Left cardiac atrium (tissue), 4 donors: ENCODE results near the gene NDUFAF2. TPM values are rescaled to one million over a fixed set of nuclear protein-coding genes. Genes with fewer than 3 reads are reported as not detected.
"Not testable (repeated sequence)": the region's sequence is repeated elsewhere in the genome, so short reads cannot be mapped to it uniquely, and the experiment has no call there.

Experiments used
- ATAC-seq, 2 donors: fragments of 200-7000 bp; cut with Tn5 transposase; one replicate each; pipeline ENCODE4 v1.9.1; 2020; ENCODE audit warnings: mild to moderate bottlenecking in 2 of 2, moderate library complexity in 2 of 2
- DNase-seq: peaks from one replicate; pipeline ENCODE4 v3.0.0-alpha.2; 2020
- intact Hi-C, 2 donors: fragments of 100-400 bp; cut with DNase I; formaldehyde crosslinking; loops; one replicate each; pipeline versions ENCODE4 v1.14.1 to v1.15.1; 2022 to 2023
- total RNA-seq, 2 donors: library from RNA; stranded (reverse); fragmentation: NEBNext Ultra II Directional; extraction: Animal tissue kit (Norgen Biotek cat#: 25700); gene quantifications; one replicate each; pipeline ENCODE4 v1.2.1, GENCODE V29; 2021
- donor health status: DM: no; HTN: yes; CAD: no.
- donor health status: DM: no; HTN: yes; CAD: no; lungs with severe emphysema.
- donor health status: DM: yes; HTN: yes; CAD: no.
- donor health status: Dilated cardiomyopathy.

Gene NDUFAF2
- total RNA-seq, 2 donors from 2014 or later: 34.5 to 42.8 TPM

- ATAC-seq (no peak), DNase-seq (no peak)
- intact Hi-C loops: no loop called here
Observed at GRCh38 chr5:61029456-61030162, 84.6 kb downstream of the NDUFAF2 start.

GRCh38 chr5:61030163-61030482 is 85.1 kb downstream of the NDUFAF2 start:
- no peak for DNase-seq
- no peak for ATAC-seq
- intact Hi-C loops: no loop called here

DNA sequence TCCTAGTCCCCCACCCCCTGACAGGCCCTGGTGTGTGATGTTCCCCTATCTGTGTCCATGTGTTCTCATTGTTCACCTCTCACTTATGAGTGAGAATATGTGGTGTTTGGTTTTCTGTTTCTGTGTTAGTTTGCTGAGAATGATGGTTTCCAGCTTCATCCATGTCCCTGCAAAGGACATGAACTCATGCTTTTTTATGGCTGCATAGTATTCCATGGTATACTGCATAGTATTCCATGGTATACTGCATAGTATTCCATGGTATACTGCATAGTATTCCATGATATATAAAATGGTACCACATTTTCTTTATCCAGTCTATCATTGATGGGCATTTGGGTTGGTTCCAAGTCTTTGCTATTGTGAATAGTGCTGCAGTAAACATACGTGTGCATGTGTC is 86.3 kb downstream of the NDUFAF2 start:
- DNase-seq, intact Hi-C loops, ATAC-seq: not testable (repeated sequence)

DNA sequence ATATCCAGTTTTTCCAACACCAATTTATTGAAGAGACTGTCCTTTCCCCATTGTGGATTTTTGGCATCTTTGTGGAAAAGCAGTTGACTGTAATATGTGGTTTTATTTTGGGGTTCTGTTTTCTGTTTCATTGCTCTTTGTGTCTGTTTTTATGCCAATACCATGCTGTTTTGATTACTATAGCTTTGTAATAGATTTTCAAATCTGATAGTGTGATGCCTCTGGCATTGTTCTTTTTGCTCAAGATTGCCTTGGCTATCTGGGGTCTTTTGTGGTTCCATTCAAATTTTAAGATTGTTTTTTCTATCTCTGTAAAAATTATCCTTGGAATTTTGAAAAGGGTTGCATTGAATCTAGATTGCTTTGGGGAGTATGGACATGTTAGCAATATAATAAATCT is 99.5 kb downstream of the NDUFAF2 start:
- no peak for ATAC-seq
- no peak for DNase-seq
- intact Hi-C loops: no loop called here

DNA sequence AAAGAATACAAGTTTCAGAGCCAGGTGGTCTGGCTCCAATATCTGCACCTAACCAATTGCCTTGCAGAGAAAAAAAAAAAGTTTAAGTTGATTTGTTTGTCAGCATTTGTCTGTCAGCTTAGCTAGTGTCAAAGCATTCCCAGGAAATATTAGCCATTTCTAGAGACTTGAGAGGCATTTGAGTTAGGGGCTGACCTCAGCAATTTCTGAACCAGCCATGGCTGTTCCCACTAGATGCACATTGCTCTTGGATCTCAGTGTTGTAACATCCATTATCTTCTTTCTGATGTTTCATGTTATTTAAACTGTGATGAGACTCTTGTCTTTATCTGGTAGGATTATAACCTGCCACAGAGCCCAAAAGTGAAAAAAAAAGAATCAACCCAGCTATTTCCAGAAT is 102.3 kb downstream of the NDUFAF2 start:
- intact Hi-C loops: no loop called here
- DNase-seq (no peak), ATAC-seq (no peak)

GRCh38 chr5:61048534-61048933 is 103.5 kb downstream of the NDUFAF2 start:
- intact Hi-C loops: no loop called here
- no peak for DNase-seq
- ATAC-seq: no peak

DNA sequence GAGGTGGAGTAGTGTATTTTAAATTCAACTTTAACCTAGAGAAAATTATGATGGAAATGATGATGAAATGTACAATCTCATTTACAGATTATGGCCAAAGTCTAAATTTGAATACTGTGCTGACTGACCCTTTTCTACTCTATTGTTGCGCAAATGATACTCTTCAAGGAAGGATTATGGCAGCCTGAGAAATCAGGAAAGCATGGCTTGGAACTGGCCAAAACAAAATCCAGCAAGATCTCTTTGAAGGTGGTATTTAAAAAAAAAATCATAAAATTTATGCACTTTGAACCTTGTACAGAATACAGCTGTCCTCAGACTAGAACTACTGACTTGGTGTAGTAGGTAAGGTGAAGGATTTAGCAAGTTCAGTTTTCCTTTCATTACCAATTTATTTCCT is 105.3 kb downstream of the NDUFAF2 start:
- DNase-seq (no peak), ATAC-seq (no peak)
- intact Hi-C loops: loop anchor here in 1 of 2 donors (10.0 kb wide), 2 partner anchors 275 to 605 kb away; no protein-coding TSS in a partner anchor

DNA sequence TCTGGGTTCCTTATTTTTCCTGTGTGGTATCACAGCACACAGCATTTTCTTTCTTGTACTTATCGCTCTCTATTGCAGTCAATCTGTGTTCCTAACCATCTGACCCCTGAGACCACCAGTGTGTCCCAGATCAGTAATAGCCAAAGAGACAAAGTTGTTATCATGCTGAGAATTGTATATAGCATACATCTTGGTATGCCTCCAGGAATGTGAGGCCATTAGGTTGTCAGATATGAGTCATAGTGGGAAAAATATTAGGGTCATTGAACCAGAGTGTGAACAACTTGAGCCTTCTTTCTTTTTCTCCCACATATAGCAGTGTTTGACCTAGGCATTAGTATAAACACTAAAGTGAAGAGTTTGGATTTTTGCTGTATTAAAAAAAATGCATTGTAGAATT is 106.3 kb downstream of the NDUFAF2 start:
- no peak for ATAC-seq
- intact Hi-C loops: loop anchor here in 1 of 2 donors (10.0 kb wide), 2 partner anchors 274 to 604 kb away; no protein-coding TSS in a partner anchor
- no peak for DNase-seq

- no peak for DNase-seq
- no peak for ATAC-seq
- intact Hi-C loops: loop anchor here in 1 of 2 donors (10.0 kb wide), 2 partner anchors 272 to 602 kb away; no protein-coding TSS in a partner anchor
Observed at GRCh38 chr5:61052882-61053281, 107.9 kb downstream of the NDUFAF2 start.

- intact Hi-C loops: loop anchor here in 1 of 2 donors (10.0 kb wide), 2 partner anchors 271 to 601 kb away; no protein-coding TSS in a partner anchor
- ATAC-seq (no peak), DNase-seq (no peak)
Observed at GRCh38 chr5:61053937-61054336, 108.9 kb downstream of the NDUFAF2 start.

DNA sequence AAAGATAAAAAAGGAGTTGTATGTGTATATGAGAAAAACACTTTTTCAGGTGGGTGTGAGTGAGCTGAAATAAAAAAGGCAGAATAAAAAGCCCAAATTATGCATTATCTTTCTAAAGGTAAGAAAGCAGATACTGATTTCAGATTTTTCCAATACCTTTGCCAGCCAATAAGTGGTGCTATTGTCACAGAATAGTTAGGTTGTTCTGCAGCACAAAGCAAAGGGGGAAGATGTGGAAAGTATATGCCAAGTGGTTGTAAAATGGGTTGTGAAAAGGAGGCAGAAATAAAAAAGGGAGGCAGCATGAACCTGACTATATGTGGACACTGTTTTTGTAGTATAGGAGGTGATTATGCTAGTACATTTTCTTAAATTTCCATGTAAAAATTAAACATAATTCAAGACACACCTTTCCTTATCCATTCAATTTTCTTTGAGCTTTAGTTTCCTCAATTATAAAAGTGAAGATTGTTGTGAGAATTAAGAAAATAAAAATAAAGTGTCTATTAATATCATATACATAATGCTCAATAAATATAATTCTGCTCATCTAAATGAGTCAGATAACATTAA is 110.5 kb downstream of the NDUFAF2 start:
- intact Hi-C loops: loop anchor here in 1 of 2 donors (10.0 kb wide), 2 partner anchors 269 to 599 kb away; no protein-coding TSS in a partner anchor
- ATAC-seq: peak; percentile 22 to 41
- DNase-seq: no peak

- ATAC-seq (no peak), DNase-seq (no peak)
- intact Hi-C loops: loop anchor here in 1 of 2 donors (10.0 kb wide), 2 partner anchors 265 to 595 kb away; no protein-coding TSS in a partner anchor
Observed at GRCh38 chr5:61059499-61059898, 114.5 kb downstream of the NDUFAF2 start.

- intact Hi-C loops: no loop called here
- ATAC-seq (no peak), DNase-seq (no peak)
Observed at GRCh38 chr5:61069150-61069549, 124.1 kb downstream of the NDUFAF2 start.

- no peak for ATAC-seq
- intact Hi-C loops: loop anchor here in 1 of 2 donors (10.0 kb wide), 1 partner anchor 73 kb away; no protein-coding TSS in a partner anchor
- DNase-seq: no peak
Observed at GRCh38 chr5:61071526-61071925, 126.5 kb downstream of the NDUFAF2 start.

DNA sequence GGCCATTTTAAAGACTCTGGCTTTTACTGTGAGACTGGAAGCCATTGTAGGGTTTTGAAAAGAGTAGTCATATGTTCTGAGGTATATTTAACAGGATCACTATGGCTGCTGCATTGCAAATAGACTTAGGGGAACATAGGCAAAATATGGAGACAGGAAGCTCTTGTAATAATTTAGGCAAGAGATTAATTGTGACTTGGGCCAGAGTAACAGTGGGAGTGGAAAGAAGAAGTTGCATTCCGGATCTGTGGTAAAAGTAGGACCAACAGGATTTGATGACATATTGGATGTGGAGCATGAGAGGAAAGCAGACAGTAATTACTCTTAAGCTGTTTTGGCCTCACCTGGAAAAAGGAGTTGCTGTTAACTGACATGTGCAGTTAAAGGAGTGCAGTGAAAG is 131.6 kb downstream of the NDUFAF2 start:
- ATAC-seq (no peak), DNase-seq (no peak)
- intact Hi-C loops: loop anchor here in 1 of 2 donors (10.0 kb wide), 1 partner anchor 68 kb away; no protein-coding TSS in a partner anchor

DNA sequence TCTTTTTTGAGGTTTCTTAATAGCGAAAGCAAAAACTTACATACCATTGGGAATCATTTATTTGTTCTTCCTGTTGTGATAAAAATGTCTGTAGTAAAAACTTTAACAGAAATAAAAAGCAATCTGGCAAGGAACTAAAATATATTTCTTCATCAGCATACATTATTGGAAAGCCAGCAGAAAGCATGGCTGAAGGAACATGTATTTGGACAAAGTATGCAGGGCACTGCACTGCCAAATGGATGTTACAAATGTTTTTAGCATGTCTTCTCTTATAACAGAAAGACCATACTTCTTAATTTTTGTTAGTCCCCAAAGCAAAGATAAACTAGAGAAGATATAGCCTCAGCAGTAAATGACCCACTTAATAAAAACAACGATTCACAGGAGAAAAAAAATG is 136.7 kb downstream of the NDUFAF2 start:
- intact Hi-C loops: no loop called here
- ATAC-seq (no peak), DNase-seq (no peak)

GRCh38 chr5:61082516-61083280 is 137.7 kb downstream of the NDUFAF2 start:
- ATAC-seq (no peak), DNase-seq (no peak)
- intact Hi-C loops: no loop called here

DNA sequence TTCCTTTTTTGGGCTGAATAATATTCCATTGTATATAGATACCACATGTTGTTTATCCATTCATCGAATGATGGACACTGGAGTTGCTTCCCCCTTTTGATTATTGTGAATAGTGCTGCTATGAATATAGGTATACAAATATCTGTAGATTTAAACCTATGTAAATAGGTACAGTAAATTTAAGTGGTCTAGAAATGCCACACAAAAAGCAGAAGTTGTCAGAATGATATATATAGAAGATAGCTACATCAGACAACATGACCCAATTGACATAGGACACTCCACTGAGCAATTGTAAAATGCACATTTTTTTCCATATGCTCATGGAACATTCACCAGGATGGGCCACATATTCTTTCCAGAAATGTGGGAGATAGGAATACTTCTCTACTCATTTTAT is 139.7 kb downstream of the NDUFAF2 start:
- no peak for DNase-seq
- intact Hi-C loops: no loop called here
- no peak for ATAC-seq

GRCh38 chr5:61085885-61086284 is 140.9 kb downstream of the NDUFAF2 start:
- intact Hi-C loops: no loop called here
- ATAC-seq (no peak), DNase-seq (no peak)

DNA sequence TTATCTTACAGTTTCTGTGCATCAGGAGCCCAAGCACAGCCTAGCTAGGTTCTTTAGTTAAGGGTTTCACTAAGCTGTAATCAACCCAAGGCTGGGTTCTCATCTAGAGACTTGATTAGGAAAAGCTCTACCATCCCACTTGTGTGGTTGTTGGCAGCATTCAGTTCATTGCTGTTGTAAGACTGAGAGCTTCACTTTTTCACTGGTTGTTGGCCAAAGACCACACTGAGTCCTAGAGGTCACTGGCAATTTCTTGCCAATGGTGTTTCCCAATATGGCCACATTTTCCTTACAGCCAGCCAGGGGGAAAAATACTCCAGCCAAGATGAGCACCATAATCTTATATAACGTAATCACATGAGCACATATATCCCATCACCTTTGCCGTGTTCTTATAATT is 142.9 kb downstream of the NDUFAF2 start:
- intact Hi-C loops: no loop called here
- DNase-seq (no peak), ATAC-seq (peak in 1 of 2 donors; percentile 8)
